ENCODE results near the gene CD72.

GRCh38 chr9:35599763-35600604 lies 18.2 kb downstream of the CD72 start:
- TF ChIP-seq, protein P1, sequence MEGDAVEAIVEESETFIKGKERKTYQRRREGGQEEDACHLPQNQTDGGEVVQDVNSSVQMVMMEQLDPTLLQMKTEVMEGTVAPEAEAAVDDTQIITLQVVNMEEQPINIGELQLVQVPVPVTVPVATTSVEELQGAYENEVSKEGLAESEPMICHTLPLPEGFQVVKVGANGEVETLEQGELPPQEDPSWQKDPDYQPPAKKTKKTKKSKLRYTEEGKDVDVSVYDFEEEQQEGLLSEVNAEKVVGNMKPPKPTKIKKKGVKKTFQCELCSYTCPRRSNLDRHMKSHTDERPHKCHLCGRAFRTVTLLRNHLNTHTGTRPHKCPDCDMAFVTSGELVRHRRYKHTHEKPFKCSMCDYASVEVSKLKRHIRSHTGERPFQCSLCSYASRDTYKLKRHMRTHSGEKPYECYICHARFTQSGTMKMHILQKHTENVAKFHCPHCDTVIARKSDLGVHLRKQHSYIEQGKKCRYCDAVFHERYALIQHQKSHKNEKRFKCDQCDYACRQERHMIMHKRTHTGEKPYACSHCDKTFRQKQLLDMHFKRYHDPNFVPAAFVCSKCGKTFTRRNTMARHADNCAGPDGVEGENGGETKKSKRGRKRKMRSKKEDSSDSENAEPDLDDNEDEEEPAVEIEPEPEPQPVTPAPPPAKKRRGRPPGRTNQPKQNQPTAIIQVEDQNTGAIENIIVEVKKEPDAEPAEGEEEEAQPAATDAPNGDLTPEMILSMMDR (IDR thresholded peaks at IDR 0.05; ENCODE audit: low read depth, low read length) = peak; percentile 50
- no peak for TF ChIP-seq MYC (IDR thresholded peaks at IDR 0.05; ENCODE audit: low read depth, low read length)

All from NB4 (cell line).